ENCODE results near the gene RBM47. TPM values are rescaled to one million over a fixed set of nuclear protein-coding genes. Genes with fewer than 3 reads are reported as not detected.

Gene RBM47
- total RNA-seq, 1 donor from 2014 or later, result 1.6 TPM

DNA sequence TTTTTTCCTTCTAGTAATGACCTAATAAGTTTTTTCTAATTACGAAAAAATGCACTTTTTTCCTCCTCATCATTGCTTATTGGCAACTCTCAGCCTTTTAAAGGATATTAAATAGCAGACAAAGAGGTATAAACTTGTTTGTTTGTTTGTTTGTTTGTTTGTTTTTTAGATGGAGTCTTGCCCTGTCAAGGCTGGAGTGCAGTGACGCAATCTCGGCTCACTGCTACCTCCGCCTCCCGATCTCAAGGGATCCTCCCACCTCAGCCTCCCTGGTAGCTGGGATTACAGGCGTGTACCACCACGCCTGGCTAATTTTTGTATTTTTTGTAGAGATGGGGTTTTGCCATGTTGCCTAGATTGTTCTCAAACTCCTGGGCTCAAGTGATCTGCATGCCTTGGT is 6.0 kb downstream of the RBM47 start:
- no peak for DNase-seq

DNA sequence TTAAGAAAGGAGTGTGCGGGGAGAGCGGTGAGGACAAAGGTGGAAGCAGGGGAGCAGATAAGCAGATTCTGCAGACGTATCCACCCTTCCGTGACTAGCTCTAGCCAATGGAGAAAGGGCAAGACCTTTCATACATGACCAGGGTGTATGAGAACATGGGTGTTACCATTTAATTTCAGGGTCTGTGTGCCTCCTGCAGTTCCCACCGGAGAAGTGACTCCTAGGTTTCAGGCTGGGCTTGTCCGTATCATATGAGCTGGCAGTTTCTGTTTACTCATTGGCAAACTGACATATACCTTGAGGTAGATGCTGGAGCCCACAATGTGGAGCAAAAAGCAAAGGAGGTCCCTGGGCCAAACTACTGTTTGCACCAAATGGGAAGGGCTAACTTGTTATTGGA is 6.8 kb downstream of the RBM47 start:
- no peak for DNase-seq

DNA sequence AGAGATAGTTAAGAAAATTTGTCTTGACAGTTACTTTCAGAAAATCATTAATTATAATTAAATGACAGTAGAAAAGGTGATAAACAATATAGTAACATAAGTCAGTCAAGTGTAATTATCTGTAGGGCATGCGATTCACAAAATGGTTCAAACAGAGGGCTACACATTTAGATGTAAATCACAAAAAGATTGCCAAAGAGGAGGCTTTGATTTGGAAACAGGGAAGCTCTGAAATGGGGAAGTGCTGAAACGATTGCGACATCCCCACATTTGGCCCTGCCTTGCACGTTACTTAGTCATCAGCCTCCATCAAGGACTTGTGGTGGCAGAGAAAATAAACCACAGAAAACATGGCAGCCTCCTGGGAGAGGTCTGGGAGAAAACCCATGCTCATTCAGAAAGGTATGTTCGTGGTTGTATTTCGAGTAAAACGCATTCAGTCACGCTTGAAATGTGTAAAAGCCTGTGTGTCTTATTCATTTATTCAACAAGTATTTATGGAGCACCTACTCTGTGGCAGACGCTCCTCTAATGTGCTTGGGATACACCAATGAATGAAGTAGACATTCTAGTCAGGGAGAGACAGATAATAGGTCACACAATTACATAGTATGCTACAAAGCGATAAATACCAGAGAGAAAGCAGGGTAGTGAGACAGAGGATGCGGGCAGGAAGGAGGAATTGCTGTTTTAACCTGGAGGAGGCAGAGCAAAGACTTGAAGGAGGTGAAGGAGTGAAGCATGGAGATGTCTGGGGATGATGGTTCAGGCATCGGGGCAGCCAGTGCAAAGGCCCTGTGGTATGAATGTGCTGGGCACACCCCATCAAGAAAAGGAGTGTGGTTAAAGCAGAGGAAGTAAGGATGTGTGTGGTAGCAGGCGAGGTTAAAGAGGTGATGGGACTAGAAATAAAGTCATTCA is 7.8 kb downstream of the RBM47 start:
- DNase-seq, result no peak

DNA sequence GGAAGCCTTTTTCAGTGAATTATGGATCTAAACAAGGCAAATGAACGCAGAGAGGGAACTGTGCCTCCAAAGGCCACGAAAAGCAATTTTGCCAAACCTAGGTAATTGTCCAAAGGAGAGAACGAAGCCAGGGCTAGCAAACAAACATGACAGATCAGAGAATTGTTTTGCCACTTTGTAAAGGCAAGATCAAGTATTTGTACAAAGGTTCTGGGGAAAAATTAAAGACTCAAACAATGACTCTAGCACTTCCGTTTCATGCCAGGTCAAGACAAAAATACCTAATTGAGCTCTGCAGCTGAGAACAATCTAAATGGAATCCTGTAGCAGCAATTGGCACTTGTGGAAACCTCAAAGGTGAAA is 8.5 kb downstream of the RBM47 start:
- no peak for DNase-seq

DNA sequence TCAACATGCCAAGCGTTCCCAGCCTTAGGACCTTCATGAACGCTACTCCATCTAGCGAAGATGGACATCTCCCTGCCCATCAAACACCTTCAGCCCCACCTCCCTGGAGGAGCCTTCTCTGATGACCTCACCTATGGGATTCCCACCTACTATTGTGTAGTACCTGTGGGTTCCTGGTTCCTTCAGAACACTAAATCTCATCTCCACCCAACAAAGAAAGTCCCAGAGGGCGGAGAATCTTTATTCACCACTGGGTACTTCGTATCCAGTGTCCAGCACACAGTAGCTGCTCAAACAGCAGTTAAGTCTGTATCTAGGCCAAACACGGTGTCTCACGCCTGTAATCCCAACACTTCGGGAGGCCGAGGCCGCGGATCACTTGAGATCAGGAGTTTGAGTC is 10.1 kb downstream of the RBM47 start:
- no peak for DNase-seq

DNA sequence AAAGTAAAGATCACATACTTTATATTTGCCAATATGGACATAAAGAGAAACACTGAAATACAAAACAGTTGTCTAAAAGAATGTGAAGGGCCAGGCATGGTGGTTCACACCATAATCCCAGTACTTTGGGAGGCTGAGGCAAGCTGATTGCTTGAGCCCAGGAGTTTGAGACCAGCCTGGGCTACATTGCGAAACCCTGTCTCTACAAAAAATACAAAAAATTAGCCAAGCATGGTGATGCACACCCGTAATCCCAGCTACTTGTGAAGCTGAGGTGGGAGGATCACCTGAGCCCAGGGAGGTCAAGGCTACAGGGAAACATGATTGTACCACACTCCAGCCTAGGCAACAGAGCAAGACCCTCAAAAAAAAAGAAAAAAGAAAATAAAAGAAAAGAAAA is 11.8 kb downstream of the RBM47 start:
- DNase-seq, result no peak

DNA sequence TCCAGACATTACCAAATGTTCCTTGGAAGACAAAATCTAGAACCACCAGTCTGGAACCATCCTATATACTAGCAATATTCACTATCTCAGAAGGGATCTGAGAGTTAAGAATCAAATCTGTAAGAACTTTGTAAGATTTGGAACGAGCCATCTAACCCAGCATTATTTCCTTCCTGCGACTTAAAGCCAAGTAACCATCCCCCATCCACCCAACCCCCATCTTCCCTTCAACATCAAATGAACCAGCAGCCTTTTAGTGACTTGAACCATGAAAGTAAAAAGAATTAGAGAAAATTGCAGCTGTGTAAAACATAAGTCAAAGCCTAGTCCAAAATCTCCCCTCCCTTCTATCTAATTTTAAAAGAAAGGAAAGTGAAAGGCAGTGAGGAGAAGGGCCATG is 15.6 kb downstream of the RBM47 start:
- DNase-seq, result no peak

DNA sequence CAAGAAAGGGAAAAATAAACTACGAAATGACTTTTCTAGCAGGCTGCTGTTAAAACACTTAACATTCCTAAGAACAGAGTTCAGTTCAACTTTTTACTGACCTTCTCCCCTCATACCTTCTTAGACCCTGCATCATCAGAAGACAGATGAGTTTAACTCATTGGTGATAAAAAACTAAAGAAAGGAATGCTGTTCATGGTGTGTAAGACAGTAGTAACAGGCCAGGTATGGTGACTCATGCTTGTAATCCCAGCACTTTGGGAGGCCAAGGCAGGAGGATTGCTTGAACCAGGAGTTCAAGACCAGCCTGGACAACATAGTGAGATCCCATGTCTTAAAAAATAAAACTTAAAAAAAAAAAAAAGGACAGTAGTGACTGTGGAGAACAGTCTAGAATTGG is 16.2 kb downstream of the RBM47 start:
- no peak for DNase-seq

DNA sequence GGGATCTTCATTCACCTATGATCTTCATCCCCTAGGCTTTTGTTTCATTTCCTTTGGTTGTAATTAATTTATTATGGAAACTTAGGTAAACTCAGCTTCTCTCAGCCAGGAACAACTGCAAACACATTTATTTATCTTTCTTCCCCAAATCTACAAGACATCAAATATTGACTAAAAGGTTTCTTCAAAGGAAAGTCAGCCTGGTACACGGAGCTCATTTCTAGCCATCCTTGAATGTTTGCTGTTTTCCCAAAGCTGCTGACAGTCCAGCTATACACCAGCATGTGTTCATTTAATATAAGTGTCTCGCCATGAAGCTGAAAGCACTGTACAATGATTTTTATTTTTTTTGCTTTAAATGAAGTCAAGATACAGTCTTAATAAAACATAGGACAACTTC is 16.8 kb downstream of the RBM47 start:
- no peak for DNase-seq

DNA sequence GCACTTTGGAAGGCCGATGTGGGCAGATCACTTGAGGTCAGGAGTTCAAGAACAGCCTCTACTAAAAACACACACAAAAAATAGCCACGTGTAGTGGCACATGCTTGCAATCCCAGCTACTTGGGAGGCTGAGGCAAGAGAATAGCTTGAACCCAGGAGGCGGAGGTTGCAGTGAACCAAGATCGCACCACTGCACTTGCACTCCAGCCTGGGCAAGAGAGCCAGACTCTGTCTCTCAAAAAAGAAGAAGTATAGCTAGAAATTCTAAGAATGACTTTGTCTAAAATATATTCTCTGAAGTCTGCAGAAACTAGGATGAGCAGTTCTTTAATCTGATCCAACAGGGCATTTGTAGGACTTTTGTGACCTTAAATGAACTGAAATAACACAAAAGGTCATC is 17.4 kb downstream of the RBM47 start:
- DNase-seq, result no peak

DNA sequence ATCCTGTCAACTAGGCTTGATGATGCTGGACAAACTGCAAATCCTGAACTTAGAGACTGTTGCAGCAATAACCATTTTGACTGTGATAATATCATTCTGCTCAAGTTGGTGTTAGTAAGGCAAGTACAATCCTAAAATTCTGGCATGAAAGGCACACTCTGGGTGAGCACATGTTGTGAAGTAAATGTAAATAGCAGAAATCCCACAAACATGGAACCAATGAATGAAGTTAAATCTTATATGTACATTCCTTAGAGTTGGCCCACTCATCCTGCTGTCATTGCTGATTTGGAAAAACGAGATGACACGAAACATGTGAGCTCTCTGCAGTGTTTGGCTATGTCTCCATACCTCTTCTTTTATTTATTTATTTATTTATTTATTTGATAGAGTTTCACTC is 21.0 kb downstream of the RBM47 start:
- no peak for DNase-seq

DNA sequence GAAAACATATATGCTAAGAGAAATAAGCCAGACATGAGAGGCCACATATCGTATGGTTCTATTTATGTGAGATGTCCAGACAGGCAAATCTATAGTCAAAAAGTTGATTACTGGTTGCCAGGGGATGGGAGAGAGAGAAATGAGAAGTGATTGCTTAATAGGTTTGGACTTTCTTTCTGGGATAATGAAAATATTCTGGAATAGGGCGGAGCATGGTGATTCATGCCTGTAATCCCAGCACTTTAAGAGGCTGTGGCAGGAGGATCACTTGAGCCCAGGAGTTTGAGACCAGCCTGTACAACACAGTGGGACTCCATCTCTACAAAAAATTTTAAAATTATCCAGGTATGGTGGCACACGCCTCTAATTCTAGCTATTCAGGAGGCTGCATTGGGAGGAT is 22.4 kb downstream of the RBM47 start:
- no peak for DNase-seq

DNA sequence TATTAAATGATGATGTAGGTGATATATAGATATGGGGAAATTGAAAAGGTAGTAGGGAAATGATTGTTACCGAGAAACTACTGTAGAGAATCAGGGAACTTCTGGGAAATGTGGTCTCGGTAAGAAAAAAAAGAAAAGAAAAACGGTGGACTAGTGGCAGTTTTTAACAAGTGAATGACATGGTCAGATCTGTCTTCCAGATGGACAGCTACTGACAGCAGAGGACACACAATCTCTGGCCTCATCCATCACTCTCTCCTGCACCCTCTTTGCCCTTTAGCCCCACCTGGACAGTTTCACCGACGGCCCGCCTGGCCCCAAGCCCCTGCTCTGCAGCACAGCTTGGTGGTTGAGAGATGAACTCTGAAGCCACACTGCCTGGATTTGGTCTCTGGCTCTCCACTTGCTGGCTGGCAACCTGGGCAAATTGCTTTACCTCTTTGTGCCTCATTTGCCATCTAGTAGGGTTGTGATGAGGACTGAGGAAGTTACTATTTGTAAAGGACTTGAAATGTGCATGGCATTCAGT is 23.4 kb downstream of the RBM47 start:
- no peak for DNase-seq

DNA sequence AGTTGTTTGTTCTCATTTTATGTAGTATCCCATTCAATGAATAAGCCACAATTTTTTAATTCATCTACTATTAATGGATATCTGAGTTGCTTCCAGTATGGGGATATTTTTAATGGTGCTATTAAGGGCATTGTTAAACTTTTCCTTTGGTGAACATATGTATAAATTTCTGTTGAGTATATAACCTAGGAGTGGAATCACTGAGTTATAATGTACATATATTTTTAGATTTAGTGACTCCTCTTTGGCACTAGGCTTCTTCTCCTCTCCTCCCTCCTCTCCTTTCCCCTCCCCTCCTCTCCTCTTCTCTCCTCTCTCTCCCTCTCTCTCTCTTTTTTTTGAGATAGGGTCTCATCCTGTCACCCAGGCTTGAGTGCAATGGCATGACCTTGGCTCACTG is 26.4 kb downstream of the RBM47 start:
- no peak for DNase-seq

DNA sequence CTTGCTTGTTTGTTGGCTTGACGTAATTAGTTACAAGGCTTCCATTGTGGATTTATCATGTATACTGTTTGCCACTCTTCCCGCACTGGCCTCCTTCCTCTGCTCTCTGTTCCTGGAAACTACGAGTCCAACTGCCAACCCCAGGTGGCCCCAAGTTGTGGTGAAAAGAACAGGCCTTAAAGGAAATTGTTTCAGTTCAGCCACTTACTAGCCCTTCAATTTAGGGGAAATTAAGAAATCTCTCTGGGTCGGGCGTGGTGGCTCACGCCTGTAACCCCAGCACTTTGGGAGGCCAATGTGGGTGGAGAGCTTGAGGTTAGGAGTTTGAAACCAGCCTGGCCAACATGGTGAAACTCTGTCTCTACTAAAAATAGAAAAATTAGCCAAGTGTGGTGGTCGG is 28.0 kb downstream of the RBM47 start:
- no peak for DNase-seq

DNA sequence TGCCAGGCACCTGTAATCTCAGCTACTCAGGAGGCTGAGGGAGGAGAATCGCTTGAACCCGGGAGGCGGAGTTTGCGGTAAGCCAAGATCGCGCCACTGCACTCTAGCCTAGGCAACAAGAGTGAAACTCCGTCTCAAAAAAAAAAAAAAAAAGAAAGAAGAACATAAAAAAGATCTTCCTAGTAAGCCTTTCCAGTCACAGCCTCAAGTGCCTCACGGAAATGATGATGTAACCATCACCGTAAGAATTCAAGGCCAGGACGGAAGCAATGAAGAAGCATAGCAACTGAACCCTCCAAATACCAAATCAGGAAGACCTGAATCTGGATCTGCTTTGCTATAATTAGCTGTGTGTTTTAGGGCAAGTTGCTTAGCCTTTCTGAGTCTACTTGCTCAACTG is 28.8 kb downstream of the RBM47 start:
- DNase-seq, result no peak

DNA sequence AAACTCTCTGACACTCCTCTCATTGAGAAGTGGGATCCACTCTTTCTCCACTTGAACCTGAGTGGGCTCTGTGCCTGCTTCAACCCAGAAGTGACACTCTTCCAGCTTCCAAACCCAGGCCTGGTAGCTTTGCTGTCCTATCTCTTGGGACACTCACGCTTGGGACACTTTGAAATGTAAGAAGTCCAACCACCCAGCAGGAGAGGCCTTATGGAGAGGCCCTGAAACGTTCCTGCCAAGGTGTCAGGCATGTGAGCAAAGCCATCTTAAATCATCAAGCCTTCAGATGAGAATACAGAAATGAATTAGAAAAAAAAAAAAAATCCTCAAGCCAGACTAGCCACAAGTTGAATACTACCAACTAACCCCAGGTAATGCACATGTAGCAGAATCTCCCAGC is 30.2 kb downstream of the RBM47 start:
- DNase-seq, result no peak

DNA sequence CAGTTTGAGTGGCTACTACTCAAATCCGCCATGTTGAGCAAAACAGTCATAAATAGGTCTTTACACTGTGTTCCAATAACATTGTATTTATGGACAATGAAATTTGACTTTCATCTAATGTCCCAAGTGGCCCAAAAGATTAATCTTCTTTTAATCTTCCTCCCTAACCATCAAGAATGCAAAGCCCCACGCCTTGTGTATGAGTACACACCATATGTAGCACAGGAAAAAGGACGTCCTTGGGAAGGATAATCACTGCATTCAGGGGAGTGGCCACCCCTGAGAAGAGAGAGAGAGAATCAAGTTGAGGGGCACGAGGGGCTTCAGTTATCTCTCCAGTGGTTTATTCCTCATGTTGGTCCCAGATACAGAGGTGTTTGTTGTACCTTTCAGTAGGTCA is 33.1 kb downstream of the RBM47 start:
- no peak for DNase-seq

DNA sequence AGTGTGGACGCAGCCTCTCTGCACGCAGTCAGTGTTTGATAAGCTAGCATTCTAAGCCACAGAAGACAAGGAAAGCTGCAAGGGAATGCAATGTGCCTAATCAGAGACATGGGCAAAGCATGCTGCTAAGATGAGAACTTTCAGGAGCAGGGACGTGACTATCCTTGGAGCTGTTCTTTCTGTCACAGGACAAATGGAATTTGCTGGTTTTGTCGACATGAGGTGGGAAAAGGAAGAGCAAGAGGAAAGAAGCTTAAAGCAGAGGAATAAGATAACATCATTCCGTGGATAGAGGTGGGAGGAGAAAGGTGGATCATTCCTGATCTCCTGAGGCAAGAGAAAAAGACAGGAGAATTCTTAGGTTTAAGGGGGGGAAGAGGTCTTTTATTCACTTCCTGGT is 33.7 kb downstream of the RBM47 start:
- no peak for DNase-seq

DNA sequence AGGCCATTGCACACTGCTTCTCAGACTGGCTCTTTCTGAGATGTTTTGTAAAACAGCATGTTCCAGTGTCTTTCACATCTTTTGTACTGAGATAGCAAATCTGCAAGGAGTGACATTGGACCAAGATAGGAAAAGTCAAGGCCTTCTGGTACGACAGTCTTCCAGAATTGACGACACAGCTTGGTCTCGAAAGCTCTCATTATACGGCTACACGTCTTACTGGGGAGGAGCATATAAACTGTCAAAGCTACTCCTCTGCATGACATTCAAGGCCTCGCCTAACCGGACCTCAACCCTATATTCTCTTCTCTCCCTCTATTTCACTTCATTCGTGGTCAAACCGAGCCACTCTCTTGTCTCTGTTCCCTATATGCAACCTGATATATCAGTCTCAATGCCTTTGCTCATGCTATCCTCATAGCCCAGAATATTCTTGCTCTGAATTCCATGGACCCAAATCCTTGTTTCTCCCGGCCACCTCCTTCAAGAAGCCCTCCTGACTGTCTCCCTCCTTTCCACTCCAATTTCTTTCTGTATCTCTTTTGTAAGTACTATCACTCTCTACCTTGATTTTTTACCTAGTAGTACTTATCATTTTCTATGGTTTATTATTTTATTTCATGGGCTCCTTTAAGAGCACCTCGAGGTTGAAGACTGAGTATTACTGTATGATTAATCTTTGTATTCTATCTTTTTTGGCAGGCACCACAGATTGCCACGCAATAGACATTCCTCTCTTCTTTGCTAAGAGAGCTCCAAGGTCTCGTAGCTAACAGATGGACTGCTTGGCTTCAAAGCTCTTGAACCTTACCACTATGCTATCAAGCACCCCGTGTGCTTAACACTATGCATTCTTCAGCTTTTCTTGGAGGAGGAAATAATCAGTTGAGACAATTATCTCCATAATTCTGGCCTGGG is 35.1 kb downstream of the RBM47 start:
- no peak for DNase-seq

DNA sequence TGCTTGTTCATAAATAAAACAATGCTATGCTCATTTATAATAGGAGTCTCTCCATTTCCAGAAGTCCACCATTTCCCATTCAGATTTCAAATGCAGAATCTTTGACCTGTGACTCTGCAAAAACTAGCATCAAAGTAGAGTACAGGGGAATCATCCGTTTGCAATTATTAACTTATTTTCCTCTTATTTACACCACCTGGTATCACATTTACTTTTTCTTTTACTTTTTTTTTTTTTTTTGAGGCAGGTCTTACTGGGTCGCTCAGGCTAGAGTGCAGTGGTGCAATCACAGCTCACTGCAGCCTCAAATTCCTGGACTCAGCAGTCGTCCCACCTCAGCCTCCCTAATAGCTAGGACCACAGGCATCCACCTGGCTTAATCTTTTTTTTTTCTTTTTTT is 37.6 kb downstream of the RBM47 start:
- DNase-seq, result no peak

DNA sequence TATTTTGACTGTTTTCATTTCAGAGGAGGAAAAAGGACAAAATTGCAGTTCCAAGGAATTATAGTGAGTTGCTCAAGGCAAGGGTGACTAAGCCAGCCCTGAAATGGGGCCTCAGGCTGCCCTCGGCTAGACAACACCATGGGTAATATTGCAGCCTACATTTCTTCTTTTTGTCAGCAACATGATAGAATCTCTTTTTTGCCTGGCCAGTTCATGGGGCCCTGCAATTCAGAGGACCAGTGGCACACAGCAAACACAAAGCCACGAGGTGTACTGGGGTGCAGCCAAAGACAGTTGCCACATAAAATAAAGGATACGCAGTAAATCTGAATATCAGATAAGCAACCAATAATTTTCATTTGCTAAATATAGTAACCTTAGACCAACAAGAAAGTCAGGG is 41.8 kb downstream of the RBM47 start:
- DNase-seq, result no peak

DNA sequence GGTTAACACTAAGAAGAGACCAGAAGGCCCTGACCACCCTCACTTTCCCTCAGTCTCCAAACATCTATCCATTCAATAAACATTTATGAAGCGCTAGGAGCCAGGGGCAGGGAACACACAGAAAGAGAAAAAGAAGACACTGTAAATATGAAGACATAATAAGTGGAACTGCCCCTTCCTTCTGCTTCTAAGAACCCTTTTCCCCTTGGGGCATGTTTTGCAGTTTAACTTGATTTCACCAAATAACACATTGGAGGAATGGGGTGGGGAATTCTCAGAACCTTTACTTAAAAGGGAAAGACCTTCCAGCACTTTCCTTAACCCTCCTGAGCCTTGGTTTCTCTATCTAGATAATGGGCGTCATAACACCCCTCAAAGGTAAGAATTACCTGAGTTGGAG is 42.3 kb downstream of the RBM47 start:
- DNase-seq, result no peak
